HG03025 (cell line): Measurements from ENCODE around the gene STXBP3.

Experiments
- ATAC-seq: cut with Tn5 transposase; IDR thresholded peaks from one replicate; pipeline ENCODE4 v1.9.1; 2021; ENCODE audit warnings: mild to moderate bottlenecking, moderate library complexity; ENCODE audit not compliant: unreplicated experiment, low FRiP score

Gene STXBP3

GRCh38 chr1:108792420-108792819 lies 45.9 kb downstream of the STXBP3 start:
- ATAC-seq = no peak

DNA sequence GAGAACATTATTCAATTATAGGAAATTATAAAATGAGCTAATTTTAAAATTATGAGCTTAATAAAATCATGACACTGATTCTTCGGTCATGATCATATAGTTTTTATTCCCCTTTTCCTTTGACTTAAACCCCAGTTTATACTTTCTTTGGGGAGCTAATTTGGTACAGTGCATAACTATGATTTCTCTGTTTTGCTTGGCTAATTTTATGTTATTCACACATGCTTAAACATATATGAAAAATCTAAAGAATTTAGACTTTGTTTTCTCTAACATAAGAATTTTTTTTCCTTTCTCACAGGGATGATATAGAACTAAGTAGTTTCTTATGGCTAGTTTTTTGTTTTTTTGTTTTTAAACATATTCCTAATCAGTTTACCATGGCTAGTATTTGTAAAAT lies 52.5 kb downstream of the STXBP3 start:
- no peak for ATAC-seq

- no peak for ATAC-seq
These were observed 54.6 kb downstream of the STXBP3 start for GRCh38 chr1:108801101-108801500.

DNA sequence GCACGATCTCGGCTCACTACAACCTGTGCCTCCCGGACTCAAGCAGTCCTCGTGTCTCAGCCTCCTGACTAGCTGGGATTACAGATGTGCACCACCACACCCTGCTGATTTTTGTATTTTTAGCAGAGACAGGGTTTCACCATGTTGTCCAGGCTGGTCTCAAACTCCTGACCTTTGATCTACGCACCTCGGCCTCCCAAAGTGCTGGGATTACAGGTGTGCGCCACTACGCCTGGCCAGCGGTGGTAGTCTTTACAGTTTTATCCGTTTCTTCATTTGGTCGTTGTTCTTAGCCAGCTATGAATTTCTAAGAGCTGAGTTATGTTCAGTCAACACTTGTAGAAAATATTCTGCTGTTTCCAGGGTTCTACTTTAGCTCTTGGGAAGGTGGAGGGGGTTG lies 57.1 kb downstream of the STXBP3 start:
- no peak for ATAC-seq

DNA sequence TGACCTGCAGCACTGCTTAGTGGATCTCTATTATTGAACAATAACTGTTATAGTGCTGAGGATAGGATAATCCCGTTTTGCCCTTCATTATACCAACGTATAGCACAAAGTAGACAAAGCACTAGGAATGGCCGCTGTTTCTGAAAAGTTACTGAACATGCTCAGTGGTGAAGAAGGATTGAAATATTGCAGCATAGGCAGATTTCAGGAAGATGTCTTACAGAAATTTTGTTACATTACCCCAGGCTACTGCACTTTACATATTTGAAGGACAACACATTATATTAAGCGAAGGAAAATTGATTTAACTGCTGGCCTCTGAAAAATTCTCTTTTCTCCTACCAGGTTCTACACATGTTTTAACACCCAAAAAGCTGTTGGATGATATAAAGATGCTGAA lies 62.0 kb downstream of the STXBP3 start:
- no peak for ATAC-seq

DNA sequence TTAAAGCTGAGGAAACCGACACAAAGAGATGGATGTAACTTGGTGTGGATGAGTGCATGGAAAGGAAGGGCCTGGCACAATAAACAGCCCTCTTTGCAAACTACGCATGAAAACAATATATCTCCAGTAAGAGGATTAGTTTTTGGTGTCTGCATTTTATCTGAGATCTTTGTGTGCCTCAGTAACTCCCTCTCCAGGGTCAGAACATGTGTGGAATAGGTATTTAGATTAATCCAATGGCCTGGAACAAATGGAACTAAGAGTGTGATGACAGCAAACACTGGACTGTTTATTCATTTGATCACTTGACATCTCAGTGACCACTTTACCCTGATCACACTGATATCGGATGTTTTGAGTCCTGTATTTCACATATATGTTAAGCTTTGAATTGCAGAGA lies 65.1 kb downstream of the STXBP3 start:
- ATAC-seq = no peak

- ATAC-seq = no peak
These were observed 66.9 kb downstream of the STXBP3 start for GRCh38 chr1:108813326-108813725.

- ATAC-seq = no peak
These were observed 68.1 kb downstream of the STXBP3 start for GRCh38 chr1:108814343-108815125.

- ATAC-seq = no peak
These were observed 69.1 kb downstream of the STXBP3 start for GRCh38 chr1:108815566-108815965.

- no peak for ATAC-seq
These were observed 69.8 kb downstream of the STXBP3 start for GRCh38 chr1:108816049-108816893.

GRCh38 chr1:108817016-108817415 lies 70.5 kb downstream of the STXBP3 start:
- no peak for ATAC-seq

GRCh38 chr1:108817811-108818210 lies 71.3 kb downstream of the STXBP3 start:
- ATAC-seq = no peak

GRCh38 chr1:108819878-108820277 lies 73.4 kb downstream of the STXBP3 start:
- no peak for ATAC-seq

DNA sequence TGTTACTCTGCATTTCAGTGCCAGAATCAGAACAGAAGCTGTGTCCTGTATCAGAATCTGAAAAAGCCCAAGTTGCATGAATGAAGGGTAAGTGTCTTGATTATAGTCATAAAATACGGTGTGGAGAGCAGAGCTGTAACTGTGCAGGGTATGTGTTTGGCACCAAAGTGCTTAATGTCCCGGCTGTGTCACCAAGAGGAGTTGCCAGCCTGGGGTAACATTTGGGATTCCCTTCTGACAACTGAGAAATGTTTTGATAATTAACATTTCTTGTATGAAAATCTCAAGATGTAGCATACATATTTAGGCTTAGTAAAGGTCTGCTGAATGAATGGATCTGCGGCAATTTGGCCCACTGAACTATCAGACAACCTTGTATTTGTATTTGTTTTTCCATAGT lies 77.2 kb downstream of the STXBP3 start:
- no peak for ATAC-seq

- ATAC-seq = no peak
These were observed 77.6 kb downstream of the STXBP3 start for GRCh38 chr1:108824051-108824450.

- no peak for ATAC-seq
These were observed 79.7 kb downstream of the STXBP3 start for GRCh38 chr1:108826081-108826635.

DNA sequence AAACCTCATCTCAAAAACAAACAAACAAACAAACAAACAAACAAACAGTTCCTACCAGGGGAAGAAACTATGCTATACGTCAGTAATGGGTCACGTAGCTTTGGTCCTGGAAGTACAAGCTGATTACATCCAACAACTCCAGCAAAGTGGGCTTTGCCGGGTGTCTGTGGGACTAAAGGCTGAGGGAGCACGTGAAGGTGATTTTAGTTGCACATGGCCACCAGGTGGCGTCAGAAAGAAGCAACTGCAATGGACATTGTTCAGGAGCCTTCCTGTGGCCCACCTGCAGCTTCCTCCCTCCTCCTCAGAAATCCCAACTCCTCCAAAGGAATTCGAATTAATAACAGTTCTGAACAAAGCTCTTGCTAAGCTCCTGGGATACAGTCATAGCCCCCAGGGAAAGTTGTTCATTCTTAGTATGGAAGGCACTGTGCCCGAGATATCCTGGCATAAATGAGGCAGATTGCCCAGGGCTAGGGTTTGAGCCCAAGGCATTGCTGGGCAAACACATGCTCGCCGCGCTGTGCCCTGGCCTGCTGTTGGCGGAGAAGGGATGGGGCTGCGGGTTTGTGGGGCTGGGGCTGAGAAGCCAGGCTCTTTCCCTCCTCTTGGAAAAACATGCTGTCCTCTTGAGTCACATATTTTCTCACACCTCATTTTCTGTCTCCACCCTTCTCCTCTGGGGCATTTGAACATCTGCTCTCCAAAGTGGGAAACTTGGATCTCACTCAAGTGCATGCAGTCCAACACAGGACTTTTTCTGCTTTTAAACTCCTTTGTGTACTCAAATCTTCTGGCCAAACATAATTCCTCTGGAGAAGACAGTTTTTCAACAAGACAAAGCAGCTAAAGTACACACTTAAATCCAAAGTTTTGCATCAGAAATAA lies 81.8 kb downstream of the STXBP3 start:
- no peak for ATAC-seq

DNA sequence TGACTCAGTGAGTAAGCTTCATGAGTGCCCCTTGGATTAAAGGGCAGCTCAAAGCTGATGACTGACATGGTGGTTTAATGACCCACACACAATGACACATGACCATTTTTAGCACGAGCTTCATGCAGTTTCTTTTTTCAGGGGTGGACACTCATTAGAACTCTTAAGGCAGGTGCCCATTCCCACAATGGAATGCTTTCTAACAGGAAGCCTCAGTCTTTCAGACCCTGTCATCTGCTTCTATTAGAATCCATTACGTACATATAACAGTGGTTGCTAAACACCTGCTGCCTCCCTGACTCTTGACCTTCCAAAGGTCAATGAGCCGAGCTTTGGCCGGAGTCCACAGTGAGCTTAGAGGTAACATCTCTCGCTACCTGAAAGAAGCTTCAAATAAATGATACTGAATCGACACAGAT lies 83.0 kb downstream of the STXBP3 start:
- ATAC-seq = no peak

DNA sequence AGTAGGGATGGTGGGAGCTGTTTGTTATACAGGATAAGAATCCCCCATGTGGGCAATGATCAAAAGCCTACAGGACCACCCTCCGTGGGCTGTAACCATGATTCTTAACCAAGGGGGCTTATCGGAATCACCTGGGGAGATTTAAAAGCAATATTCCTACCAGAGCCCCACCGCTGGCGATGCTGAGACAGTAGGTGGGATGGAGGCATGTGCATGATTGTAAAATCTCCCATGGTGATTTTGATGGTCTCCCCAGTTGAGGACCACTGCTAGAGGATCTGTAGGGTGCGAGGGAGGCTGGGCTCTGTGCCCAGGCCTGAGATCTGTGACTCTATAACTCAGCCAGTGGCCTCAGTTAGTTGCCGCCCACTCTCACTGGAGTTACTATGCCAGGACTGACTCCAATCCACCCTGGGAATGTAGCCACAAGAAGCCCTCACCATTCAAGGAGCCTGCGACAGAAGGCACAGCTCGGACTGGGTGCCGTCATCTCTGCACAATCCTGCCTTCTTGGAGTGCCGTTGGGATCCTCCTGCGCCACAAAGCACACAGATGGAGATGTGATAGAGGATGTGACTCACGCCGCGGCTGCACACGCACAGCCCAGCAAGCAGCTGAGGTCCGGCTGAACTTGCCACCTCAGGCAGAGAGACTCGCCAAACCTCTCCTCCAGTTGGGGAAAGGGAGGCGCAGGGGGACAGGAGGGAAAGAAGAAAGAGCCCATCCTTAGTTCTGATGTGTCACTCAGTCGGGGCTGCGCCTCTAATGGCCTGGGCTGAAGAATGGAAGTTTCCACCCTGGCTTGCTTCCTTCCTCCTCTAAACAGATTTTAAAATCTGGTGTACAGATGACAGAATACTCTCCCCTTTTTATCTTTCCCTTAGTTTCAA lies 83.9 kb downstream of the STXBP3 start:
- no peak for ATAC-seq

DNA sequence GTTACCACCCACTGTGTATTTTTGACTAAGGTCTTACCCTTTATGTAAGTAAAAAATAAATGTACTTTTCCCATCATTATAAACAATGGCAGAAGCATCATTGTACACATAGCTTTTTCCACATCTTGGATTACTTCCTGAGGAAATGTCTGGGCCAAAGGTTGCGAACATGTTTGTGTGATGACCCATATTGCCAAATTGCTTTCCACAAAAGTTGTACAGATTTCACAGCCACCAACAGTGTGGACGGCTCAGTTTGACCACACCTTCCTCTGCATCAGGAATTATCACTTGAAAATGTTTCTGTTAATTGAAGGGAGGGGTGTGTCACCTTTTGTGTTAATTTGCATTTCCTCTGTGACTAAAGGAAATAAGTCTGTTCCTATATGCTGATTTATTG lies 84.8 kb downstream of the STXBP3 start:
- ATAC-seq = no peak
